ENCODE measurements around the gene ANKS4B.

The ANKS4B gene

GRCh38 chr16:21250072-21250923, 16.8 kb downstream of the ANKS4B start:
- H3K4me3 ChIP-seq (ENCODE audit: low read depth, low read length): no peak overlapping the region
- TF ChIP-seq, protein P1, sequence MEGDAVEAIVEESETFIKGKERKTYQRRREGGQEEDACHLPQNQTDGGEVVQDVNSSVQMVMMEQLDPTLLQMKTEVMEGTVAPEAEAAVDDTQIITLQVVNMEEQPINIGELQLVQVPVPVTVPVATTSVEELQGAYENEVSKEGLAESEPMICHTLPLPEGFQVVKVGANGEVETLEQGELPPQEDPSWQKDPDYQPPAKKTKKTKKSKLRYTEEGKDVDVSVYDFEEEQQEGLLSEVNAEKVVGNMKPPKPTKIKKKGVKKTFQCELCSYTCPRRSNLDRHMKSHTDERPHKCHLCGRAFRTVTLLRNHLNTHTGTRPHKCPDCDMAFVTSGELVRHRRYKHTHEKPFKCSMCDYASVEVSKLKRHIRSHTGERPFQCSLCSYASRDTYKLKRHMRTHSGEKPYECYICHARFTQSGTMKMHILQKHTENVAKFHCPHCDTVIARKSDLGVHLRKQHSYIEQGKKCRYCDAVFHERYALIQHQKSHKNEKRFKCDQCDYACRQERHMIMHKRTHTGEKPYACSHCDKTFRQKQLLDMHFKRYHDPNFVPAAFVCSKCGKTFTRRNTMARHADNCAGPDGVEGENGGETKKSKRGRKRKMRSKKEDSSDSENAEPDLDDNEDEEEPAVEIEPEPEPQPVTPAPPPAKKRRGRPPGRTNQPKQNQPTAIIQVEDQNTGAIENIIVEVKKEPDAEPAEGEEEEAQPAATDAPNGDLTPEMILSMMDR (IDR thresholded peaks at IDR 0.05; ENCODE audit: borderline replicate concordance, insufficient read depth, low read depth, low read length): no peak

- TF ChIP-seq, protein P1 (IDR thresholded peaks at IDR 0.05; ENCODE audit: borderline replicate concordance, insufficient read depth, low read depth, low read length): no peak
These were observed 20.0 kb downstream of the ANKS4B start for GRCh38 chr16:21253470-21253869.

DNA sequence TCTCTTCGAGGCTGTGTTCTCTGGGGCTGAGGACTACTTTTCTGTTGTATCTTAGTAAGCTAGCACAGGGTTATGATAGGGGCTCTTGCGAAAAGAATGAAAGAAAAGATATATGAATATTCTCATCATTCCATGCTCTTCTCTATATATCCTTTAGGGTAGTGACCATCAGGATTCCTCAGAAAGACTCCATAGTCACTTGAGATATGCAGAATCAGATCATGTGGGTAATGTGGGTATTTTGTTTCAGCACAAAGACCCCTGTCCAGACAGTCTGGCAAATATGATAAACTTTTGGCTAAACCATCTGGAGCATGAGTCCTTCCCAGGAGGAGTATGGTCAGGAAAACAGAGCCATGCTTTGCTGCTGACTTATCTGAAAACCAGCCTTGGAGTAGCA, 23.1 kb downstream of the ANKS4B start:
- TF ChIP-seq, protein P1 (IDR thresholded peaks at IDR 0.05; ENCODE audit: borderline replicate concordance, insufficient read depth, low read depth, low read length): no peak
- H3K4me3 ChIP-seq (ENCODE audit: low read depth, low read length): no peak overlapping the region

More at GRCh38 chr16:21253470-21253869, 20.0 kb downstream of the ANKS4B start:
- H3K4me3 ChIP-seq (ENCODE audit: low read depth, low read length): no peak overlapping the region

DNA sequence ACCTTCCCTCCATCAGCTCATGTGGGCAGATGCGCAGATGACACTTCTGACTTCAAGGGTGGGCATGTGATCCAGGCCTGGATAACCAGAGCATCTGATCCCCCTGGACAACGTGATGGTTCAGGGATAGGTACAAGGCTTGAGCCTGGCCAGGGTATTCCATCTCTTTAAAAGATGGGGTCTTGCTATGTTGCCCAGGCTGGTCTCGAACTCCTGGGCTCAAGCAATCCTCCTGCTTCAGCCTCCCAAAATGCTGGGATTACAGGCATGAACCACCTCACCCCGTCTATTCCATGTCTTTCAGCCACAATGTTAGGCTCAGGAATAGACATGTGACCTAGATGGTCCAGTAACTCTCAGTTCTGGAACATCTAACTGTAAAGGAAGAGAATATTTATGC, 23.8 kb downstream of the ANKS4B start:
- TF ChIP-seq, protein P1 (IDR thresholded peaks at IDR 0.05; ENCODE audit: borderline replicate concordance, insufficient read depth, low read depth, low read length): no peak
- no peak overlapping the region for H3K4me3 ChIP-seq (ENCODE audit: low read depth, low read length)

GRCh38 chr16:21260870-21261791, 27.6 kb downstream of the ANKS4B start:
- no peak overlapping the region for H3K4me3 ChIP-seq (ENCODE audit: low read depth, low read length)
- TF ChIP-seq, protein P1 (IDR thresholded peaks at IDR 0.05; ENCODE audit: borderline replicate concordance, insufficient read depth, low read depth, low read length): no peak

DNA sequence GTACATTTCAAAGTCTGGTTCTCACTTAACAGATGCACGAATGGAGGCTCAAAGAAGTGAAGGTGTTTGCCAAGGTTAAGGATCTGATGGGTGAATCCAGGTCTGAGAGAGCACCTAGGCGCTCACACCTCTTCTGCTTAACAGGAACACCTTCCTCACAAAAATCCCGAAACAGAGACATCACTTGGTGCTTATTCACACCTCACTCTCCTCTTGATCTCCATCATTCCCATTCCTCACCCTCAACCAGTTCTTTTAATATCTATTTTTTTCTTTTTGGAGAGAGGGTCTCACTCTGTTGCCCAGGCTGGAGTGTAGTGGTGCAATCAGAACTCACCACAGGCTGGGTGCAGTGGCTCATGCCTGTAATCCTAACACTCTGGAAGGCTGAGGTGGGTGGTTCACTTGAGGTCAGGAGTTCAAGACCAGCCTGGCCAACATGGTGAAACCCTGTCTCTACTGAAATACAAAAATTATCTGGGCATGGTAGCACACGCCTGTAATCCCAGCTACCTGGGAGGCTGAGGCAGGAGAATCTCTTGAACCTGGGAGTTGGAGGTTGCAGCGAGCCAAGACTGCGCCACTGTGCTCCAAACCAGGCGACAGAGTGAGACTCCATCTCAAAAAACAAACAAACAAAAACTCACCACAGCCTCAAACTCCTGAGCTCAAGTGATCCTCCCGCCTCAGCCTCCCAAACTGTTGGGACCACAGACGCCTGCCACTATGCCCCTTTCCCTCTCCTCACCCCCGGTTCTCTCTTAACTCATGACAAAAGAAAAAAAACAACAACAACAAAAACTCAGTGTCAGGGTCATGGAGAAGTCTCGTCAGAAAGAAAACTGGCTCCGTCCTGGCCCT, 29.5 kb downstream of the ANKS4B start:
- TF ChIP-seq, protein P1 (IDR thresholded peaks at IDR 0.05; ENCODE audit: borderline replicate concordance, insufficient read depth, low read depth, low read length): no peak
- H3K4me3 ChIP-seq (ENCODE audit: low read depth, low read length): no peak overlapping the region
